Cardiac muscle cell (in vitro differentiated cells and primary cell): ENCODE results near the gene RPS6KA3. TPM values are rescaled to one million over a fixed set of nuclear protein-coding genes. Genes with fewer than 3 reads are reported as not detected.
A peak's percentile ranks its signal among the peaks of the same experiment; 100 is the strongest.

Experiments
- DNase-seq, 2 donors: peaks; one replicate each; pipeline versions ENCODE4 v3.0.0 to v3.0.0-alpha.2; 2010 to 2017; ENCODE audit warnings: low read depth in 1 of 2, low spot score in 1 of 2
- H3K27ac ChIP-seq: fragments of 200-600 bp; sonication (generic); 2 replicates; pipeline ENCODE4 v1.5.1; 2016
- H3K27me3 ChIP-seq: fragments of 200-600 bp; sonication (generic); 2 replicates; pipeline ENCODE4 v1.6.0; 2016; ENCODE audit warnings: control low read depth
- H3K36me3 ChIP-seq: fragments of 200-600 bp; sonication (generic); 2 replicates; pipeline ENCODE4 v1.5.1; 2016; ENCODE audit warnings: control low read depth
- H3K4me1 ChIP-seq: fragments of 200-600 bp; sonication (generic); 2 replicates; pipeline ENCODE4 v1.8.1; 2017; ENCODE audit warnings: low read depth, mild to moderate bottlenecking, mixed run types
- H3K4me3 ChIP-seq: fragments of 200-600 bp; sonication (generic); 2 replicates; pipeline ENCODE4 v1.5.1; 2016; ENCODE audit warnings: mild to moderate bottlenecking
- H3K9me3 ChIP-seq: fragments of 200-600 bp; sonication (generic); 2 replicates; pipeline ENCODE4 v1.5.1; 2017; ENCODE audit warnings: low read depth, mild to moderate bottlenecking, control low read depth
- CTCF ChIP-seq: IDR thresholded peaks from 2 replicates; pipeline ENCODE4 v1.5.1; 2012; ENCODE audit warnings: low read depth, mild to moderate bottlenecking, low read length
- polyA plus RNA-seq: library from polyadenylated mRNA; unstranded; fragments of >200 nt; fragmentation: Nextera tagmentation; extraction: Ambion mirVana; gene quantifications from 2 replicates; pipeline ENCODE4 v1.2.1, GENCODE V29; 2016
- total RNA-seq: library from RNA; depleted of rRNA; stranded (reverse); fragments of >200 nt; gene quantifications from 2 replicates; pipeline ENCODE4 v1.2.3, GENCODE V29; 2016

Gene RPS6KA3
- 5.3 and 6.5 TPM in 2 replicates for total RNA-seq
- 7.1 and 9.0 TPM in 2 replicates for polyA plus RNA-seq

GRCh38 chrX:20266810-20267606 lies at the start of gene RPS6KA3:
RPS6KA3 (minus strand) TSS chrX:20266909; CDS start chrX:20266632, 277 bp downstream.
- TF ChIP-seq CTCF: no peak
- H3K4me3 ChIP-seq: peak within 1 kb of the TSS; percentile 81
- H3K27me3 ChIP-seq: peaks cover 23% of the 10 kb centered on the region
- DNase-seq: peak; percentile 84 to 93
- no peaks in the 10 kb centered on the region for H3K9me3 ChIP-seq
- H3K36me3 ChIP-seq: no peaks in the 10 kb centered on the region
- H3K27ac ChIP-seq: peak within 1 kb of the TSS; percentile 72
- no peaks in the 10 kb centered on the region for H3K4me1 ChIP-seq

- no peak for TF ChIP-seq CTCF
- Histone ChIP-seq H3K4me1 (no peaks in the 10 kb centered on the region), H3K9me3 (peaks cover 3% of the 10 kb centered on the region), H3K4me3 (no peak overlapping the region), H3K36me3 (no peaks in the 10 kb centered on the region), H3K27ac (no peak overlapping the region), H3K27me3 (no peaks in the 10 kb centered on the region)
- no peak for DNase-seq
Measured at GRCh38 chrX:20315140-20315539, 48.4 kb upstream of the RPS6KA3 start.

- H3K36me3 ChIP-seq: no peaks in the 10 kb centered on the region
- no peaks in the 10 kb centered on the region for H3K27me3 ChIP-seq
- no peak overlapping the region for H3K27ac ChIP-seq
- peaks cover 3% of the 10 kb centered on the region for H3K9me3 ChIP-seq
- H3K4me3 ChIP-seq: no peak overlapping the region
- no peak for DNase-seq
- H3K4me1 ChIP-seq: no peaks in the 10 kb centered on the region
- TF ChIP-seq CTCF: no peak
Measured at GRCh38 chrX:20313899-20314298, 47.2 kb upstream of the RPS6KA3 start.

GRCh38 chrX:20312018-20312417 lies 45.3 kb upstream of the RPS6KA3 start:
- no peak for TF ChIP-seq CTCF
- Histone ChIP-seq H3K4me1 (no peaks in the 10 kb centered on the region), H3K27me3 (no peaks in the 10 kb centered on the region), H3K9me3 (peaks cover 3% of the 10 kb centered on the region), H3K4me3 (no peak overlapping the region), H3K27ac (no peak overlapping the region), H3K36me3 (no peaks in the 10 kb centered on the region)
- no peak for DNase-seq

- no peak for DNase-seq
- H3K9me3 ChIP-seq: peaks cover 3% of the 10 kb centered on the region
- no peaks in the 10 kb centered on the region for H3K4me1 ChIP-seq
- H3K27ac ChIP-seq: no peak overlapping the region
- no peak for TF ChIP-seq CTCF
- no peaks in the 10 kb centered on the region for H3K27me3 ChIP-seq
- no peaks in the 10 kb centered on the region for H3K36me3 ChIP-seq
- H3K4me3 ChIP-seq: no peak overlapping the region
Measured at GRCh38 chrX:20311505-20311904, 44.8 kb upstream of the RPS6KA3 start.
